Hippocampal formation (tissue), 2 donors: ENCODE data around the gene ACD.

ENCODE experiments used
- DNase-seq, 2 donors: peaks; one replicate each; lab custom pipeline; 2025; lab: John Stamatoyannopoulos, UW

Gene ACD

GRCh38 chr16:67647681-67648080 is 12.4 kb downstream of the ACD start:
- no peak for DNase-seq

- DNase-seq = no peak
Observed at GRCh38 chr16:67647111-67647651, 12.9 kb downstream of the ACD start.

- DNase-seq = no peak
Observed at GRCh38 chr16:67645397-67646121, 14.5 kb downstream of the ACD start.

GRCh38 chr16:67644038-67644437 is 16.0 kb downstream of the ACD start:
- no peak for DNase-seq

- DNase-seq = peak; percentile 62
Observed at GRCh38 chr16:67641779-67642708, 18.0 kb downstream of the ACD start.

GRCh38 chr16:67637625-67638024 is 22.4 kb downstream of the ACD start:
- no peak for DNase-seq

- peak in 1 of 2 donors; percentile 50 for DNase-seq
Observed at GRCh38 chr16:67636713-67637112, 23.3 kb downstream of the ACD start.

GRCh38 chr16:67632415-67633172 is 27.5 kb downstream of the ACD start:
- DNase-seq = peak in 1 of 2 donors; percentile 26

- no peak for DNase-seq
Observed at GRCh38 chr16:67628216-67628615, 31.8 kb downstream of the ACD start.

- DNase-seq = no peak
Observed at GRCh38 chr16:67613808-67614207, 46.3 kb downstream of the ACD start.

- DNase-seq = no peak
Observed at GRCh38 chr16:67608364-67608763, 51.7 kb downstream of the ACD start.
